DMS 273 (cell line): ENCODE measurements around the gene JMJD8.
A peak's percentile ranks its signal among the peaks of the same experiment; 100 is the strongest.
"Not testable (repeated sequence)": the region's sequence is repeated elsewhere in the genome, so short reads cannot be mapped to it uniquely, and the experiment has no call there.

Experiments
- DNase-seq: peaks from one replicate; lab custom pipeline; 2025; ENCODE audit not compliant: unreplicated experiment; lab: John Stamatoyannopoulos, UW

JMJD8 gene

DNA sequence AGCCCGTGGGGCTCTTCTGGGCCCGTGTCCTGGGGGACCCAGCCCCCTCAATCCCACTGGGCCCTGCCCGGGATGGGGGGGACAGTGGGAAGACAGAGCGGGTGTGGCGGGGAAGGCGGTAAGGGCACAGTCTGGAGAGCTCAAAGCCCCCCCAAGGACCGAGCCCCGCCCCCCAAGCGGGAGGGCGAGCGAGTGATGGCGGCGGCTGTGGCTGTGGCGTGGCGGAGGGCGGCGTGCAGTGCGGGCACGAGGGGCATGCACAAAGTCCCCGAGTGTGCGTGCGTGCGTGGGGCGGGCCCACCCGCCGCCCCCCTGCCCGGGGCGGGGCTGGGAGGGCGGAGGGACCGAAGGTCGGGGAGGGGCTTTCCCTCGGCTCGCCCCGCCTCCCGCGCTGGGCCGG is 9.6 kb upstream of the JMJD8 start:
- DNase-seq: no peak

DNA sequence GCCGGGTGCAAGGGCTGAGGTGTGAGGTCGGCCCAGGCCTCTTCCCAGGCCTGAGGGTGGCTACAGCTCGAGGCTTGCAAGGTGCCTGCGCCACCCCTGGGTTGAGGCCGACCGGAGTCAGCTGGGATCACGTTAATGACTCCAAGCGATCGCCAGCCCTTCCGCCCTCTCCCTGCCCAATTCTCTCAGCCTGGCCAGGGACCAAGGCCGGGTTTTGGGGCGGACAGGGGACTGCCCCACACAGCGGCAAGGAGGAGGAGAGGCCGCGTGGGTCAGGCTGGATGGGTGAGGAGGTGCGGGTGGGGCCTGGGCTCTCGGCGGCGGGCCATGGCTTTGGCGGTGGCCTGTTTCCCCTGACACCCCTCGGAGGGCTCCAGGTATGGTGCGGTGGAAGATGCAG is 9.2 kb upstream of the JMJD8 start:
- DNase-seq: no peak

DNA sequence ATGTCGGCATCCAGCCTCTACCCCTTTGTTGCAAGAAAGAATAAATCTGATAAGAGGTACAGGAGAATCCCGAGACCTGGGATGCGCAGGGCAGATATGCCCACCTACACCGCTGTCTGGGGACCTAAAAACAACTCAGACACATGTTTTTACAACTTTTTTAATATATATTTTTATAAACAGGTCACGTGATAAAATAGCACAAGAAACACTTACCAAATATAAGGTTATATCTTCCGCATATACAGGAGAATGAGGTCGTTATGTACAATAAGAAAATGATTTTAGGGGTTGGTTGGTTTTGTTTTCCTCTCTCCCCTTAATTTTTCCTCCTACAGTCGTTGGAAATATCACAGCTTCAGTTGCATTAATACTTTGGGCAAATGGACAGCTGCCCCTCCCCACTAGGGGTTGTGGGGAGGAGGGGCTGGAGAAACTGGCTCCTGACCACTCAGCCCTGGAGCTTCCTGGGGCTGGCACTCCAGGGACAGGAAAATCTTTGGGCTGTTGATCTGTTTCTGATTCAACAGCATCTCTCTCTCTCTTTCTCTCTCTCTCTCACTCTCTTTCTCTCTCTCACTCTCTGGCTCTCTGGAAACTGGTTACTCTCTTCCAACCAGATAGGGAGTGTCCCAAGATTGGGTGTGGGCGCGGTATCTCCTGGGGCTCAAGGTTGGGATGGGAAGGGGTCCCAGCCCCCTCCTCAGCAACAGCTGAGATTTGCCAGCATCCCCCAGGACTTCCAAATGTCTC is 8.4 kb upstream of the JMJD8 start:
- no peak for DNase-seq

DNA sequence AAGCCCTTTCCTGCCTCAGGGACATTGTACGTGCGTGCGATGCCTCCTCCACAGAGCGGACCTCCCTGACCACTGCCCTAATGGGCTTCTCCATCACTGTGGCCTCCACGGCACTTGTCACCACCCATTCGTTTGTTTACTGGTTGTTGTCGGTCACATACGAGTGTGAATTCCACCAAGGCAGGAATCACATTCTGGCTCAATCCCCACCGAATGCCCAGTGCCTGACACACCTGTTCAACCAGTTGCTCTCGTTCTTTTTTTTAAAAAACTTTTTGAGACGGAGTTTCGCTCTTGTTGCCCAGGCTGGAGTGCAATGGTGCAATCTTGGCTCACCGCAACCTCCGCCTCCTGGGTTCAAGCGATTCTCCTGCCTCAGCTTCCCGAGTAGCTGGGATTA is 7.1 kb upstream of the JMJD8 start:
- DNase-seq: not testable (repeated sequence)

DNA sequence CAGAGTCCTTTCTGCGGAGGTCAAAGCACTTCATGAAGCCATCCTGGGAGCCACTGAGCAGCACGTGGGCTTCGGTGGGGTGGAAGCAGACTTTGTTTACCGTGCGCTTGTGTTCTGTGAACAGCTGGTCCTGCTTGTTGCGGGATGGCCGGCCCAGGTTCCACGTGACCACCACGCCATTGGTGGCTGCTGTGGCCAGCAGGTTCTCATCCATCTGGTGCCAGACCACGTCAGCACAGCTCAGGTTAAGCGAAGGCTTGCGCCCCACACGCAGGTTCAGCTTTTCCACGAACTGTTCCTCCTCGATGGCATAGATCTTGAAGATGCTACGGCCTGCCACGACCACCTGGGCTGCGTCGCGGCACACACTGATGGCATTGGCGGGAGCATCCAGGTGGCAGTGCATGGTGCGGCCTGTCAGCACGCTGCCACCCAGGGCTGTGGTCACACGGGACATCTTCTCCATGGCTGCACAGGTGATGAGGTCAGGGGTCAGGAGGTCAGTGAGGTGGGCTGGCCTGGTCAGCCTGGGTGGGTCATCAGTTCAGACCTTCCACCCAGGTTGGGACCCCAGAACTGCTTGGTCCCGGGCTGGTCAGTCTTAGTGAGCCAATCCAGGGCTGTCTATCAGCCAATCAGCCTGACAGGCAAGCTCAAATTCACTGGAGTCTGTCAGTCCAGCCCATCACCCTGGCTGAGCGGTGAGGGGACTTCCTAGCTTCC is 5.2 kb upstream of the JMJD8 start:
- no peak for DNase-seq

DNA sequence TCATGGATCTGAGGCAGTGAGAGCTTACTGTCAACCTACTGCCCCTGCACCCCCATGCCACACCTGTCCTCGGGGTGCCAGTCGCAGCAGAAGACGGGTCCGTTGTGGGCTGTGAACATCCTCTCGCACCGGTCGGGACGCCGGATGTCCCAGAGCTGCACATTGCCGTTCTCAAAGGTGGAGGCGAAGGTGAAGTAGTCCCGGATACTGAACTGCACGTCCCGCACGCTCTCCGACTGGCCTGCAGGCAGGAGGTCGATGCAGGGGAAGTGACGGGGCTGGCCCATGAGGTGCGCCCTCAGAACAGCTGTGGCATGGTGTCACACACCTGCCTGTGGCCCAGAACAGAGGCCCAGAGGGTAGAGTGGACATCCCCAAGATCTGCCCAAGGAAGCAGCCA is 3.4 kb upstream of the JMJD8 start:
- no peak for DNase-seq

DNA sequence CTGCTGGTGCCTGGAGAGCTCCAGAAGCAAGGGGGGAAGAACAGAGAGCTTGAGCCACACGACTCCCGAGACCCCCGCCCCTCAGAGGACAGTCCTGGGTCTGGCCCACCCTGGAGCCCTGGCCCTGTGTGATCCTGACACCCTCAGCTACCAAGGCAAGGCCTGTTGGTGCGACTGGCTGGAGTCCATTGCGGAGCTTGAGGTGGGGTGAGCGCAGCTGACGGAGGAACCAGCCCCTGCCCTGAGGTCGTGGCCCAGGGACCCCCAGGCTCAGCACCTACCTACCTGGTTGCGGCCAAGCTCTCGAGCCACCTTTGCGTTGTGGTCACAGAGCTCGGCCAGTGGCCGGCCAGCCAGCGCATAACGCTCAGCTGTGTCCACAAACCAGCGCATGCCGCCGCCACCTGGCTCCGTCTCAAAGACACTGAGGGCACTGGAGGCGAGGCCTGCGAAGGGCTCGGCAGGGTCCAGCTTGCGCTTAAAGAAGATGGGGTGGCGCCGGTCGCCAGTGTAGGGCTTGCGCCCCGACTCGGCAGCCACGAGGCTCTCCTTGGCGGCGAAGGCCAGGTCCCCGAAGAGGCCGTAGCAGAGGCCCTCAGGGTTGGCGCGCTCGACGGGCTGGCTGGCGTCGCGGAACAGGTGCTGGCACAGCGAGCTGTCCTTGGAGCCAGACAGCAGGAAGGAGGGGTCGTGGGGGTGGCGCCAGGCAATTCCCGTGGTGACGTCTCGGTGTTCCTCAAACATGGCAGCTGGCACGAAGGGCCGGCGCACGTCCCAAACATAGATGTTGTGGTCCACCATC is 2.5 kb upstream of the JMJD8 start:
- no peak for DNase-seq

DNA sequence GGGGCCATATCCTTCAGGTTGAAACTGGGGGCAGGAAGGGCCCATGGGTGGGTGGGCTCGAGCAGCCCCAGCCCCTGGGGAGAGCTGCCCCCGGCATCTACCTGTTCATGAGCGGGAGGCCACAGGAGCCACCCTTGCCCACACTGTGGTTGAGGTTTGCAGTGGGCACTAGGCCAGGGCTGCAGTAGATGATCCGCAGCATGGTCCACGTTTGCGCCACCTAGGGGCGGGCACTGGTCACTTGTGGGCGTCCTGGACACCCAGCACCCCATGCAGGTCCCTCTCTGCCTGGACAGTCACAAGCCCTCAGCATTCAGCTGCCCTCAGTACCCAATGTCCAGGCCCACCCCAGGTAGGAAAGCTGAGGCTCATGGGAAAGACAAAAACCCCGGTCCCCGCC is 1.8 kb upstream of the JMJD8 start:
- DNase-seq: peak; percentile 59

DNA sequence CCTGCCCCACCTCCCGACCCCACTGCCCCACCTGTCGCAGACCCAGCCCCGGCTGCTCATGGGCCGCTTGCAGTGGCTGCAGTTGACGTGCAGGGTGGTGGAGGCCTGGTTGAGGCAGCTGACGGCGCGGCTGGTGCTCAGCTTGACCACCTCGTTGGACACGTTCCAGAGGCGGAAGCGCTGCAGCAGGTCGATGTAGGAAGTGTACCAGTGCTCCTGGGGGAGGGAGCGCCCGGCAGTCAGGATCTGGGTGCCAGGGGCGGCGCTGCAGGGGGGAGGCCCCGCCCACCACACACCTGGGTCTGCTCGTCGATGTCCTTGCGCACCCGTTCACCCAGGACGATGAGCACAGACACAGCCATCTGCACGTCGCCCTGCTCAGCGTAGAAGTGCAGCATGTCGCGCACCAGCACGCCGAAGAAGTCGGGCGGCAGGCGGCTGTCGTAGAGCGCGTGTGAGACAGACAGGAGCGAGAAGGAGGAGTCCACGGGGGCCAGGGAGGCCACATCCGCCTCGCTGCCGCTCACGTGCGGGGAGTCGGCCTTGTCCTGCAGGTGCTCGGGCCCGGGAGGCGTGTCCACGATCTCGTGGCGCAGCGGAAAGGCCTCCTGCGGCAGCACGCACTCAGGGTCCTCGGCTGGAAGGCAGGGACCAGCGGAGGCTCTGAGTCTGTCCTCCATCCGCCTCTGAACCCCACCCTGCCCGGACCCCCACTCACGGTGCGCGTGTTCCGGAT is 995 bp upstream of the JMJD8 start:
- no peak for DNase-seq

DNA sequence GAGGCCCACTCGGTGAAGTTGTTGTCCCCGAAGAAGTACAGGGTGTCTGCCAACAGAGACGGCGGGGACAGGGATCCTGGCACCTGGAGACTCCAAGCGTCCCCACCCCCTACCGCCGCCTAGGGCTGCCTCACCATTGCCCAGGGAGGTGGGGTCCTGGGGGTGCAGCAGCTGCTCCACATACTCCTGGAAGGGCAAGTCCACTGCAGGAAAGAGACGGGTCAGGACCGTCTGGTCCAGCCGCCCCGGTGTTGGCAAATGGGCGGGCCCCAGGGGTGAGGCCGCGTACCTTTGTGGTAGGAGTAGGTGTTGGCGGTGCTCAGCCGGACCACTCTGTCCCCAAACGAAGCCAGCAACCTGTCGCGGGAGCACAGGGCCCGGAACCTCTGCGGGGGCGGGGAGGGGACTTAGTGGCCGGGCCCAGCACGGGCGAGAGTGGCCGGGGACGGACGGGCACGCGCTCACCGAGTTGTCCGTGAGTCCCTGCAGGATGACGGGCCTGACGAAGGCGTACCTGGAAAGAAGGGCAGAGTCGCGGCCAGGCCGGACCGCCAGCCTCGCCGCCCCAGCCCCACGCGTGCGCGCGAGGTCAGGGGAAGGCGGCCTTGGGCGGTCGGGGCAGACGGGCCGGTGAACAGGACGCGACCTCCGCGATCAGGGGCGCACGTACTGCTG is 601 bp downstream of the JMJD8 start:
- DNase-seq: peak; percentile 67

DNA sequence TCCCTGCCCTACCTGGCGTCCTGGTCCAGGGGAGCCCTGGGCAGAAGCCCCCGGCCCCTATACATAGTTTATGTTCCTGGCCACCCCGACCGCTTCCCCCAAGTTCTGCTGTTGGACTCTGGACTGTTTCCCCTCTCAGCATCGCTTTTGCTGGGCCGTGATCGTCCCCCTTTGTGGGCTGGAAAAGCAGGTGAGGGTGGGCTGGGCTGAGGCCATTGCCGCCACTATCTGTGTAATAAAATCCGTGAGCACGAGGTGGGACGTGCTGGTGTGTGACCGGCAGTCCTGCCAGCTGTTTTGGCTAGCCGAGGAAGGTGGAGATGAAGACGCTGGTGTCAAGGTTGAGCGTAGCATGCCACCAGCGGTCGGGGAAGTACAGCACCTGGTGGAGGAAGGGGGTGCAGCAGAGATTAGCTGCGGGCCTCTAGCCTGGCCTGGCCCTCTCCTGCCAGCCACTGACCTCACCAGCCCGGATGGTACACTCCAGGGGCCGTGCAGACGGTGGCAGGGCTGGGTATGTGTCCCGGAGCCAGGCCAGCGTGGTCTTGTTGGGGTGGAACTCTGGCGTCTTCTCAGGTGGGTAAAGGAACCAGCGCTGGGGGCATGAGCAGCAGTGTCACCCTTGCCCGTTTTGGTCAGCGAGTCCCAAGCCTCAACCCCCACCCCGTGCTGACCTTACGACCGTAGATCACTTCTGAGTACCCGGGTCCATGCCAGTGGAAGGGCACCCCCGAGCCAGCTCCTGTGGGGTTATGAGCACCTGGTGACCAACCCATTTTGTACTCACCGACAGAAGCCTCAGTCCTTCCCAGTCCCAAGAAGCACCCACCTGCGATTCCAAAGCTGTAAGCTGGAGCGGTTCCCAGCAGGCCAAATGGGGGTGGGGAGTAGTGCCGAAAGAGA is 1.4 kb downstream of the JMJD8 start:
- no peak for DNase-seq

DNA sequence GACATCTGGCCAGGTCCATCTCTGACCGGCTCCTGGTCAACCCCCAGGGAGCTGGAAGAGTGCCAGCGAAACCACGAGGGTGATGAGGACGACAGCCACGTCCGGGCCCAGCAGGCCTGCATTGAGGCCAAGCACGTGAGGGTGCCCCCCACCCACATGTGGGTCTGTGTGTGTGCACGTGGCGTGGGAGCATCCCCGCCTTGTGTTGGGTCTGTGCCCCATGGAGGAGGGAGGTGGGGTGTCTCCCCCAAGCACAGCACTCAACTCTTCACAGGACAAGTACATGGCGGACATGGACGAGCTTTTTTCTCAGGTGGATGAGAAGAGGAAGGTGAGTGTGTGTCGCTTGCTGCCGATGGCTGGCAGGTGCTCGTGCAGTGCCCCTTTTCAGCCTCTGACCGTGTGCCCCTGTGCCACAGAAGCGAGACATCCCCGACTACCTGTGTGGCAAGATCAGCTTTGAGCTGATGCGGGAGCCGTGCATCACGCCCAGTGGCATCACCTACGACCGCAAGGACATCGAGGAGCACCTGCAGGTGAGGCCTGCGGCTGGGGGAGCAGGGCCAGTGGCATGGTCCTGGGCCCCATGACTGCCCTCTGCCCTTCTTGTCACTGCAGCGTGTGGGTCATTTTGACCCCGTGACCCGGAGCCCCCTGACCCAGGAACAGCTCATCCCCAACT is 2.2 kb downstream of the JMJD8 start:
- no peak for DNase-seq

DNA sequence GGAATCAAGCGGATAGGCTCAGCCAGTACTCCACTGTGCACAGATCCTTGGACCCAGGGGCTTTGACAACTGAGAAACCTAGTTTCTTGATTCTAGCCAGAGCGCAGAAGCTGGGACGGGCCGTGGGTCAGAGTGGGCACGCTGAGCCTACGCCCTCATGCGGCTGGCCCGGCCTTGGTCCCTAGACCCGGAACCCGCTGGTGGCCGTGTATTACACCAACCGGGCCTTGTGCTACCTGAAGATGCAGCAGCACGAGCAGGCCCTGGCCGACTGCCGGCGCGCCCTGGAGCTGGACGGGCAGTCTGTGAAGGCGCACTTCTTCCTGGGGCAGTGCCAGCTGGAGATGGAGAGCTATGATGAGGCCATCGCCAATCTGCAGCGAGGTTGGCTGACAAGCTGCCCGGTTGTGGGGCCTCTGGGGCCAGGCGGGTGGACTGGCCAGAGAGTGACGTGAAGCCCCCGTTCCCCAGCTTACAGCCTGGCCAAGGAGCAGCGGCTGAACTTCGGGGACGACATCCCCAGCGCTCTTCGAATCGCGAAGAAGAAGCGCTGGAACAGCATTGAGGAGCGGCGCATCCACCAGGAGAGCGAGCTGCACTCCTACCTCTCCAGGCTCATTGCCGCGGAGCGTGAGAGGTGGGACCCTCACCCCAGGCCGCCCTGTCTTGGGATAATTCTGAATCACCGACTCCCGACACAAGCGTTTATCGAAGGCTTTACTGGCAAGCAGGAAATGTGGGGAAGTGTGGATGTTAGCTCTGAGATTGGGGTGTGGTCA is 3.0 kb downstream of the JMJD8 start:
- peak; percentile 81 for DNase-seq

DNA sequence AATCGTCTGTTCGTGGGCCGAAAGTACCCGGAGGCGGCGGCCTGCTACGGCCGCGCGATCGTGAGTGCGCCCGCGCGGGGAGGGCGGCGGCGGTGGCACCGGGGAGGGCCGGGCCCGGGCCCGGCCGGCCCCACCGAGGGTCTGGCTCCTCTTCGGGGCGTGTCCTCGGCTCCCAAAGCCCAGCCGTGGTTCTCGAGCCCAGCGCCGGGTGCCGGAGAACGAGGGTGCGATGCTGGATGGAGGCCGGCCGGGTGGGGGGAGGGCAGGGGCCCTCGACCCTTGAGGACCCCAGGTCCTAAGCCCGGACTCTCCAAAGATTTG is 3.5 kb downstream of the JMJD8 start:
- no peak for DNase-seq

DNA sequence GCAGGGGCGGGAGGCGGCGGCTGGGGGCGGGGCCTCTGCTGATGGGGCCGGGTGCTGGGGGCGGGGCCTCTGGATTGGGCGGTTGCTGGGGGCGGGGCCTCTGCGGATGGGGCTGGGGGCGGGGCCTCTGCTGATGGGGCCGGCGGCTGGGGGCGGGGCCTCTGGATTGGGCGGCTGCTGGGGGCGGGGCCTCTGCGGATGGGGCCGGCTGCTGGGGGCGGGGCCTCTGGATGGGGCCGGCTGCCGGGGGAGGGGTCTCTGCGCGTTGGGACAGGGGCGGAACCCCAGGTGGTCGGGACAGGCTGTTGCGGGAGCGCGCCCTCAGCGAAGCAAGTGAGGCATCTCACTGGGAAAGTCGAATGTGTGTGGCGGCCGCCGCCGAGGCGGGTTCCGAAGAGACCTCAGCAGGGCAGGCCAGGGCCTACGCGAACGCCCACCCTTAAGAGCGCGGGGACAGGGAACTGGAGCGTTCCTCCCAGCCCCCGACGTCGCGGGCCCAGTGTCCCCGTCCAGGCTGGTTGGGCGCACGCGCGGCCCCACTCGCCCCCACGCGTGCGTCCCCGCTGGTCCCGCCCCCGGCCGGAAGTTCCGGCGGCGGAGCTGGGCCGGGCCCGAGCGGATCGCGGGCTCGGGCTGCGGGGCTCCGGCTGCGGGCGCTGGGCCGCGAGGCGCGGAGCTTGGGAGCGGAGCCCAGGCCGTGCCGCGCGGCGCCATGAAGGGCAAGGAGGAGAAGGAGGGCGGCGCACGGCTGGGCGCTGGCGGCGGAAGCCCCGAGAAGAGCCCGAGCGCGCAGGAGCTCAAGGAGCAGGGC is 4.1 kb downstream of the JMJD8 start, which contains the start of gene STUB1:
Gene STUB1, plus strand, starts transcription at position 597 of the 811 bp plus-strand sequence. Its CDS starts 116 bp downstream, at position 713.
- DNase-seq: peak; percentile 95

DNA sequence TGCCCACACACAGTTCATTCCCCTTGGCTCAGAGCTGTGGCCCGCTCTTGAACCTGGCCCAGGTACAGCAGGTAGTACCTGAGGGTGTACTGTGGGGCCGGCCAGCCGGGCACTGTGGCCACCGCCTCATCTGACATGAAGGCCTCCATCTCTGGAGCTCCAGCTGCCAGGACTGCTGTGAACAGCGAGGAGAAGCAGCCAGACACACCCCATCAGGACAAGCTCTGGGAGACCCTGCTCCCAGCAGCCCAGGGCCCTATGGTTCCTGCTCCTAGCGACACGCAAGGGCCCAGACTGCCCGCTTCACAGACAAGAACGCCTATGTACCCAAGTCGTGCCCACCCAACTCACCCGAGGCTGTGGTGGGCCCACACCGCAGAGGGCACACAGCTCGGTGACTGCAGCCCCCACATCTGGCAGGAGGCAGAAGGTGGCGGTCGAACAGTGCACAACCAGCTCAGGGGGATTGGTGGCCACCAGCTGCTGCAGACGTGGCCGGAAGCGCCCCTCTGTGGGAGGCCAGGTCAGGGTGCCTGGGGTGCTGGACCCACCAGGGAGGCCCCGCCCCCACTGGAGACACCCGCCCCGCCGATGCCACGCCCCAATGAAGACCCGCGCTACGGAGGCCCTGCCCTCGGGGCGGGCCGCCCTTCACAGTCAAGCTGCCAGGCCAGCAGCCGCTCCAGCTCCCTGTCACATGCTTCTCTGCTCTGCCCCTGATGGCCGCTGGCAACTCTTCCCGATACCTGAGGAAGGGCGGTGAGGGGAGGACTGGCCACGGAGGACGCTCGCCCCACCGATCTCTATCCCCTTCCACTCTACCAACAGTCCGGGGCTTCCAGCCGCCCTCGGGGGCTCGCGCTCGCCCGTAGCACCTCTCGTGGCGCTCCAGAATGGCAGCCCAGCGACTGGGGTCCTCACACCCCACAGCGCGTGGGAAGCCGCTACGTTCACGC is 5.0 kb downstream of the JMJD8 start:
- DNase-seq: peak; percentile 93
